ENCODE data around the gene ELMOD1.
A peak's percentile ranks its signal among the peaks of the same experiment; 100 is the strongest.

The ELMOD1 gene

GRCh38 chr11:107561688-107562087, 29.3 kb upstream of the ELMOD1 start:
- H3K27me3 ChIP-seq (ENCODE audit: low read length): no peaks in the 10 kb centered on the region
- H3K27ac ChIP-seq (ENCODE audit: low read depth, low read length): no peak overlapping the region
- no peaks in the 10 kb centered on the region for H4K20me1 ChIP-seq (ENCODE audit: low read depth, low read length)
- H3K9me3 ChIP-seq (ENCODE audit: insufficient read depth, low read length): no peaks in the 10 kb centered on the region
- H3K9ac ChIP-seq (ENCODE audit: low read length): no peak overlapping the region
- no peak overlapping the region for H2AFZ ChIP-seq (ENCODE audit: low read depth, low read length, severe bottlenecking)
- H3K9me2 ChIP-seq (replicated peaks; ENCODE audit: insufficient read depth, low read length): no peaks in the 10 kb centered on the region
- peaks cover 20% of the 10 kb centered on the region; the same call in 1 of the 2 replicates for H3K36me3 ChIP-seq (ENCODE audit: low read length)
- H3K4me3 ChIP-seq (ENCODE audit: insufficient read depth, low read length, poor library complexity, severe bottlenecking): no peak overlapping the region
- H3K79me2 ChIP-seq (ENCODE audit: insufficient read depth, low read length): peaks cover 58% of the 10 kb centered on the region
- peaks cover 30% of the 10 kb centered on the region for H3F3A ChIP-seq (ENCODE audit: insufficient read depth)
- TF ChIP-seq EZH2phosphoT487 (conservative IDR thresholded peaks at IDR 0.05; ENCODE audit: low read length) (no peak), CTCF (IDR thresholded peaks at IDR 0.05; ENCODE audit: insufficient read depth, low read length, poor library complexity, severe bottlenecking) (no peak)
- H3K4me2 ChIP-seq (ENCODE audit: low read depth, low read length, poor library complexity, severe bottlenecking): no peak overlapping the region

DNA sequence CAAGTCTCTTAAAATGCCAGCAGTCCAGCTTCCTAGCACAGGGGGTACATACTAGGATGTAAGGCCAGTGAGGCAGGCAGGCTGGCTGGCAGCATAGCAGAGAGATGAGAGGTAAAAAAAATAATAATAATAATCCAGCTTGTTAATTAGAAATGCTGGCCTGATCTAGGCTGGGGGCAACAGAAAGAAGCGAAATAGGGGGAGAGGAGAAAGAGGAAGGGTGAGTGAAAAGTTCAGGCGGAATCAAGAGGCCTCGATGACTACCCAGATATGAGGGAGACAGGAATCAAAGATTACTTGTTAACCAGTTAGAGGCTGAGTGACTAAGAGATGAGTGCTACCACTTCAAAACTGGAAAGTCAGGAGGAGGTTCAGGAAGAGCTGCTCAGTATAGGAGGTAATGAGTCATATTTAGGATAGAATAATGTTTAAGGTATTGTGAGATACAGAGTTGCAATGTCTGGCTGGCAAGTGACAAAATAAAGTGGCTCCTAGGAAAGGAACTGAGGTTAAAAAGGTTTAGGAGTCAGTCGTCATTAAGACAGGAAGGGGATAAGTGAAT, 28.2 kb upstream of the ELMOD1 start:
- TF ChIP-seq EZH2phosphoT487 (conservative IDR thresholded peaks at IDR 0.05; ENCODE audit: low read length) (no peak), CTCF (IDR thresholded peaks at IDR 0.05; ENCODE audit: insufficient read depth, low read length, poor library complexity, severe bottlenecking) (no peak)
- Histone ChIP-seq H3K9me3 (ENCODE audit: insufficient read depth, low read length) (no peaks in the 10 kb centered on the region), H3K4me3 (ENCODE audit: insufficient read depth, low read length, poor library complexity, severe bottlenecking) (no peak overlapping the region), H3K79me2 (ENCODE audit: insufficient read depth, low read length) (peaks cover 52% of the 10 kb centered on the region), H4K20me1 (ENCODE audit: low read depth, low read length) (no peaks in the 10 kb centered on the region), H3F3A (ENCODE audit: insufficient read depth) (peaks cover 40% of the 10 kb centered on the region), H3K4me2 (ENCODE audit: low read depth, low read length, poor library complexity, severe bottlenecking) (peak overlapping the region; percentile 70), H3K27me3 (ENCODE audit: low read length) (no peaks in the 10 kb centered on the region), H2AFZ (ENCODE audit: low read depth, low read length, severe bottlenecking) (no peak overlapping the region), H3K9me2 (replicated peaks; ENCODE audit: insufficient read depth, low read length) (no peaks in the 10 kb centered on the region), H3K27ac (ENCODE audit: low read depth, low read length) (no peak overlapping the region), H3K36me3 (ENCODE audit: low read length) (peaks cover 20% of the 10 kb centered on the region; the same call in 1 of the 2 replicates), H3K9ac (ENCODE audit: low read length) (0 out of 2 replicates have a peak overlapping the region, but pooled peaks have one; percentile 9)

- H3K9me2 ChIP-seq (replicated peaks; ENCODE audit: insufficient read depth, low read length): no peaks in the 10 kb centered on the region
- peak overlapping the region; percentile 59 for H3K9ac ChIP-seq (ENCODE audit: low read length)
- H3K27me3 ChIP-seq (ENCODE audit: low read length): no peaks in the 10 kb centered on the region
- peak overlapping the region; percentile 83 for H3K4me3 ChIP-seq (ENCODE audit: insufficient read depth, low read length, poor library complexity, severe bottlenecking)
- peaks cover 45% of the 10 kb centered on the region for H3K79me2 ChIP-seq (ENCODE audit: insufficient read depth, low read length)
- no peaks in the 10 kb centered on the region for H4K20me1 ChIP-seq (ENCODE audit: low read depth, low read length)
- peak overlapping the region; percentile 42 for H2AFZ ChIP-seq (ENCODE audit: low read depth, low read length, severe bottlenecking)
- H3K36me3 ChIP-seq (ENCODE audit: low read length): peaks cover 18% of the 10 kb centered on the region; the same call in 1 of the 2 replicates
- H3K27ac ChIP-seq (ENCODE audit: low read depth, low read length): peak overlapping the region; percentile 88
- H3F3A ChIP-seq (ENCODE audit: insufficient read depth): peaks cover 49% of the 10 kb centered on the region
- TF ChIP-seq CTCF (IDR thresholded peaks at IDR 0.05; ENCODE audit: insufficient read depth, low read length, poor library complexity, severe bottlenecking) (peak; percentile 77), EZH2phosphoT487 (conservative IDR thresholded peaks at IDR 0.05; ENCODE audit: low read length) (no peak)
- no peaks in the 10 kb centered on the region for H3K9me3 ChIP-seq (ENCODE audit: insufficient read depth, low read length)
- H3K4me2 ChIP-seq (ENCODE audit: low read depth, low read length, poor library complexity, severe bottlenecking): peak overlapping the region; percentile 70
Measured at GRCh38 chr11:107563702-107564101, 27.2 kb upstream of the ELMOD1 start.

Data from SU-DHL-6 (cell line).